KMS-11 (cell line): ENCODE measurements around the gene FRMD4A.

Experiments
- H2AFZ ChIP-seq: fragments of 200-600 bp; sonication (generic); 2 replicates; pipeline ENCODE4 v1.6.1; 2016; ENCODE audit warnings: antibody characterized with exemption, mixed run types, low read depth
- H3K27ac ChIP-seq: fragments of 200-600 bp; sonication (generic); 2 replicates; pipeline ENCODE4 v1.6.1; 2016; ENCODE audit warnings: mild to moderate bottlenecking, mixed run types
- H3K27me3 ChIP-seq: fragments of 200-600 bp; sonication (generic); 2 replicates; pipeline ENCODE4 v1.6.1; 2017; ENCODE audit warnings: mild to moderate bottlenecking, low read depth, mixed run types, moderate library complexity; ENCODE audit not compliant: insufficient read depth
- H3K36me3 ChIP-seq: fragments of 200-600 bp; sonication (generic); 2 replicates; pipeline ENCODE4 v1.6.1; 2017; ENCODE audit warnings: mild to moderate bottlenecking, mixed run types; ENCODE audit not compliant: insufficient read depth
- H3K4me1 ChIP-seq: fragments of 200-600 bp; sonication (generic); 2 replicates; pipeline ENCODE4 v1.6.1; 2016; ENCODE audit warnings: mild to moderate bottlenecking, low read depth, mixed run types; ENCODE audit not compliant: poor library complexity, severe bottlenecking
- H3K4me2 ChIP-seq: fragments of 200-600 bp; sonication (generic); 2 replicates; pipeline ENCODE4 v1.7.0; 2016; ENCODE audit warnings: mild to moderate bottlenecking, mixed run types
- H3K4me3 ChIP-seq: fragments of 200-600 bp; sonication (generic); IDR thresholded peaks from 2 replicates; pipeline ENCODE4 v1.6.1; 2017; ENCODE audit warnings: low read depth, low read length, mixed read lengths; ENCODE audit not compliant: insufficient read depth
- H3K79me2 ChIP-seq: fragments of 200-600 bp; sonication (generic); 2 replicates; pipeline ENCODE4 v1.6.1; 2016; ENCODE audit warnings: low read depth, mixed run types; ENCODE audit not compliant: insufficient read depth
- H3K9ac ChIP-seq: fragments of 200-600 bp; sonication (generic); 2 replicates; pipeline ENCODE4 v1.6.1; 2016; ENCODE audit warnings: mild to moderate bottlenecking, mixed run types
- H4K20me1 ChIP-seq: fragments of 200-600 bp; sonication (generic); 2 replicates; pipeline ENCODE4 v1.6.1; 2016; ENCODE audit warnings: mild to moderate bottlenecking, mixed run types; ENCODE audit not compliant: insufficient read depth
- TF ChIP-seq, protein P1 (sequence below): fragments of 200-600 bp; sonication (generic); conservative IDR thresholded peaks from 2 replicates; pipeline ENCODE4 v1.6.1; 2017; ENCODE audit warnings: low read depth, mild to moderate bottlenecking, antibody characterized with exemption, low read length, moderate library complexity, mixed read lengths

Gene FRMD4A

DNA sequence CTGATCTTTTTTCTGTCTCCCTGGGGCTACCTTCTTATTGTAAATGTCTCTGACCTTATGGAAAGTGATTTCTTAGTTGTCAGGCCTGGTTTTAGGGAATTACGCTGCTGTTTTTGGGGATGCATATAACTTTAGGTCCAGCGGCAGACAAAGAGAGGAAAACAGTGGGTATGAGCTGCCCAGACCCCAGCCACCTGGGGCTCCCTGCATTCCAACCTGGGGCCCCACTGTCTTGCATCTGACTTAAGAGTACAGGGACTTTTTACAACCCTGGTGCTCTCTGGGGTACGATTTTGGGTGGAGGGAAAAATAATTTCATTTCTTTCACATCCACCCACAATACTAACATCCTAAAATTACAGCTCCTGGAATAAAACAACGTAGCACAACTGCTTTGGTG is 624.5 kb downstream of the FRMD4A start:
- Histone ChIP-seq H3K4me2 (no peak overlapping the region), H2AFZ (no peak overlapping the region), H3K27ac (no peak overlapping the region), H3K27me3 (no peaks in the 10 kb centered on the region), H3K4me3 (no peak overlapping the region), H3K79me2 (no peaks in the 10 kb centered on the region), H3K4me1 (no peaks in the 10 kb centered on the region), H3K36me3 (no peaks in the 10 kb centered on the region), H4K20me1 (no peaks in the 10 kb centered on the region), H3K9ac (no peak overlapping the region)
- TF ChIP-seq, protein P1, sequence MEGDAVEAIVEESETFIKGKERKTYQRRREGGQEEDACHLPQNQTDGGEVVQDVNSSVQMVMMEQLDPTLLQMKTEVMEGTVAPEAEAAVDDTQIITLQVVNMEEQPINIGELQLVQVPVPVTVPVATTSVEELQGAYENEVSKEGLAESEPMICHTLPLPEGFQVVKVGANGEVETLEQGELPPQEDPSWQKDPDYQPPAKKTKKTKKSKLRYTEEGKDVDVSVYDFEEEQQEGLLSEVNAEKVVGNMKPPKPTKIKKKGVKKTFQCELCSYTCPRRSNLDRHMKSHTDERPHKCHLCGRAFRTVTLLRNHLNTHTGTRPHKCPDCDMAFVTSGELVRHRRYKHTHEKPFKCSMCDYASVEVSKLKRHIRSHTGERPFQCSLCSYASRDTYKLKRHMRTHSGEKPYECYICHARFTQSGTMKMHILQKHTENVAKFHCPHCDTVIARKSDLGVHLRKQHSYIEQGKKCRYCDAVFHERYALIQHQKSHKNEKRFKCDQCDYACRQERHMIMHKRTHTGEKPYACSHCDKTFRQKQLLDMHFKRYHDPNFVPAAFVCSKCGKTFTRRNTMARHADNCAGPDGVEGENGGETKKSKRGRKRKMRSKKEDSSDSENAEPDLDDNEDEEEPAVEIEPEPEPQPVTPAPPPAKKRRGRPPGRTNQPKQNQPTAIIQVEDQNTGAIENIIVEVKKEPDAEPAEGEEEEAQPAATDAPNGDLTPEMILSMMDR, result no peak

DNA sequence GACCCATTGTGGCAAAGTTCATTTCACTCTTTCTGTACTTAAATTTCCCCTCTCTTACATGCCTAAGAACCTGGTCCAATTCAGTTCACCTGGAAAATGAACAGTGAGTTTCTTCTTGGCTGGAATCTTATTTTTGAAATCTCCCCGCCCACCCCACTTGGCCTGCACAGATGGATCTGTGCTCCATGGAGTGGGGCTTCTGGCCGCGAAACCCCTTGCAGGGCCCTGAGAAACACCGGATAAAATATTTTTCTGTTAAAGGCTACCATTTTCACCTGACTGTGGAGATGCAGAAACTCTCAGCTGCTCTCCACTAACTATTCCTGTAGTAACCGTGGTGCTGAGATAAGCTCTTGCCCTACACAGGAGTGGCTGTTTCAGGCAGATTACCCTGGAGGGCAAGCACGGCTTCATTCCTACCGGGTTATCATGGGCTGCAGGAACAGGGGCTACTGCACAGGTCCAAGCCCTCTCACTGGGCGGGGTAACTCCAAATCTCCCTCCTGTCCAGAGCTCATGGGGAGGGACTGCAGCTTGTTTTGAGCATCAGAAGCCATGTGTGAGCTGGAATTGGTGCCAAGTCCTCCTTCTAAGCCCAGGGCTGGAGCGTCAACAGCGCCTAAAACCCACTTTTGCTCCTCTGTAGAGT is 625.1 kb downstream of the FRMD4A start:
- Histone ChIP-seq H3K27me3 (no peaks in the 10 kb centered on the region), H3K4me3 (no peak overlapping the region), H3K36me3 (no peaks in the 10 kb centered on the region), H3K9ac (no peak overlapping the region), H4K20me1 (no peaks in the 10 kb centered on the region), H3K27ac (no peak overlapping the region), H3K4me1 (no peaks in the 10 kb centered on the region), H2AFZ (no peak overlapping the region), H3K4me2 (no peak overlapping the region), H3K79me2 (no peaks in the 10 kb centered on the region)
- TF ChIP-seq, protein P1, result no peak

DNA sequence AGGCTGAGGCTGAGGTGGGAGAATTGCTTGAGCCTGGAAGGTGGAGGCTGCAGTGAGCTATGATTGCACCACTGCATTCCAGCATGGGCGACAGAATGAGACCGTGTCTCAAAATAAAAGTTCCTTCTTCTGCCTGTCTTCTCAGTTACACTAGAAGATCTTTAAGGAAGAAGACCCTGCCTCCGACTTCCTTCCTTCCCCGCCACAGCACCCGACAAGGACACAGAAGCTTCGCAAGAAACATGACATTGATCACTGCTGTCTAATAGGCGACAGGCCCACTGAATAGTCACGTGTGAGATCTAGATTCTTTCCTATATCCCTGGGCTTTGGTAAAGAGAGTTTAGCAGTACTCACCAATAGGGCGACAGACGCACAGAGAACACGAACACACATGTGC is 625.8 kb downstream of the FRMD4A start:
- H3K4me2 ChIP-seq, result no peak overlapping the region
- no peak overlapping the region for H3K9ac ChIP-seq
- H3K79me2 ChIP-seq, result no peaks in the 10 kb centered on the region
- no peaks in the 10 kb centered on the region for H4K20me1 ChIP-seq
- H3K36me3 ChIP-seq, result no peaks in the 10 kb centered on the region
- H3K27ac ChIP-seq, result no peak overlapping the region
- no peak overlapping the region for H3K4me3 ChIP-seq
- no peaks in the 10 kb centered on the region for H3K4me1 ChIP-seq
- TF ChIP-seq, protein P1, result no peak
- no peak overlapping the region for H2AFZ ChIP-seq
- H3K27me3 ChIP-seq, result no peaks in the 10 kb centered on the region

DNA sequence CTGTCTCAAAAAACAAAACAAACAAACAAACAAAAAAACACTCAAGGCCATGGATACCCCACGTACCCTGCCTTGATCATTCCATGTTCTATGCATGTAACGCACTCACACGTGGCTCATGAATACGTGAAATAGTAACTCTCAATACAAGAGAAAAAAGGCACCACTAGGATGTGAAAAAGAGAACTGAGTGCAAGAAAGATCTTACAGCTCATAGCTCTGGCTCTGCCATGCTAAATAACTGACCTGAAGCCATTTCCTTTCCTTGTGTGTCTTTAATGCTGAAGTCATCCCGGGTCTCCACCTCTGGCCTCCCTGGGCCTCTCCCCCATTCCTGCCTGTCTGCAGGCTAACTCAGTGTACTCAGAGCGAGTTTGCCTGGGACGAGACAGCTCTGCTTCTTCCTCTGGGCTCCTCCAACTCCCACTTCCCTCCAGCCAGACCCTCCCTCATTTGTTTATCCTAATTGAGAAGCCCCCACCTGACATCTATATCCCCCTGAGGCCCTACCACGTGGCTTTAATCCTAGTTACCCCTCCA is 626.7 kb downstream of the FRMD4A start:
- H3K79me2 ChIP-seq, result no peaks in the 10 kb centered on the region
- no peak overlapping the region for H3K4me3 ChIP-seq
- H3K27ac ChIP-seq, result no peak overlapping the region
- no peak overlapping the region for H3K9ac ChIP-seq
- no peak overlapping the region for H2AFZ ChIP-seq
- no peaks in the 10 kb centered on the region for H3K36me3 ChIP-seq
- TF ChIP-seq, protein P1, result no peak
- H3K4me2 ChIP-seq, result no peak overlapping the region
- no peaks in the 10 kb centered on the region for H3K4me1 ChIP-seq
- no peaks in the 10 kb centered on the region for H3K27me3 ChIP-seq
- no peaks in the 10 kb centered on the region for H4K20me1 ChIP-seq
